GM18951 (cell line): ENCODE measurements around the gene HTR1D.

Experiments used
- POLR2A ChIP-seq: IDR thresholded peaks from 4 replicates; pipeline ENCODE4 v1.6.1; 2011; ENCODE audit warnings: mild to moderate bottlenecking; ENCODE audit not compliant: insufficient read length, insufficient read depth; ENCODE audit errors: extremely low read depth
- in situ Hi-C: fragments of 300-500 bp; cut with MboI; formaldehyde crosslinking; loops from one replicate; pipeline ENCODE4 v1.12.0; 2022; ENCODE audit warnings: low sequenced_read_pairs, mixed read lengths, inconsistent platforms; ENCODE audit not compliant: unreplicated experiment

The HTR1D gene

DNA sequence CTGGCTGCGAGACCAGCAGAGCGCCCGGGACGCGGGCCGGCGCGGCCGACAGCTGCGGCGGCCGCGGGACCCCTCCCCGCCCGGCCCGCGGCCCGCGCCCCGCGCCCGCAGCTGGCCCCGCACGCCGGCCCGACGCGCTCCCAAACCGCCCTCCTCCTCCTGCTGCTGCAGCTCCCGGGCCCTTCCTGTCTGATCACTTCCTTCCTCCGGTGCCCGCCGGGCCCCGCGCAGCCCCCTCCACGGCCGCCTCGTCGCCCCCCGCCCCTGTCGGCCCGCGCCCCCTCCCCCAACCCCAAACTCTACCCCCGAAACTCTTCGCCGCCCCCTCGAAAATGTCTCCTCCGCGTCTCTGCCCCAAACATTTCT lies 49.2 kb downstream of the HTR1D start:
- in situ Hi-C loops = loop anchor here (5.0 kb wide), 1 partner anchor 66 kb away; no protein-coding TSS in a partner anchor
- TF ChIP-seq POLR2A = no peak

DNA sequence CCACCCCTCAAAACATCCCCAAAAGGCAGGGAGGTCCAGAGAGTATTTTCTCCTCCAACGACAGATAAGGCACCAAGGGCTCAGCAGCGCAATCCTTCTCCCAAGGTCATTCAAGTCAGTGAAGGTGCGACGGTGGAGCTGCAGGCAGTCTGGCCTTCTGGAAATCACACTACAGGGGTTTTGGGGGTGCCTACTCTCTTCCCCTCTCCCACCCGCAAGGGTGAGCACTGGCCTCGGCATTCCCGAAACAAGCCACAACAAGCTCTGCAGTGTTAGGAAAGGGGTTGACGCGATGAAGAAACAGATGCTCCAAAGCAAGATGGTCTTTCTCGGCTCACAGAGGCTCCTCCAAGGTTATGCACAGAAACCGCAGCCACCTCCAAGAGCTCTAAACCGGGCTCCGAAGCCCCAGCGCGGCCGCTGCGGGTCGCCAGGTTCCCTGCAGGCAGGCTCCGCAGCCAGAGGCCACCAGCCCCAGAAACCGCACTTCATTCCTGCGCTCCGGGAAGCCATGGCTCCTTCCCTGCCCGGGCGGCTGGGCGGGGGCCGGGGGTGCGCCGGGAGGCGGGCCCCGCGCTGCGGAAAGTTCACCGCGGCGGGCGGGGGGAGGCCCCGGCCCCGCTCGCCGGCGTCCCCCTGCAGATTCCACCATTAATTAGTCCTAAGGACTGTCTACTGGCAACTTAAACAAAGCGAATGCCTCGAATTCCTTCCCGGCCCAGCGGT lies 49.8 kb downstream of the HTR1D start:
- TF ChIP-seq POLR2A = no peak
- in situ Hi-C loops = loop anchor here (5.0 kb wide), 1 partner anchor 65 kb away; no protein-coding TSS in a partner anchor

DNA sequence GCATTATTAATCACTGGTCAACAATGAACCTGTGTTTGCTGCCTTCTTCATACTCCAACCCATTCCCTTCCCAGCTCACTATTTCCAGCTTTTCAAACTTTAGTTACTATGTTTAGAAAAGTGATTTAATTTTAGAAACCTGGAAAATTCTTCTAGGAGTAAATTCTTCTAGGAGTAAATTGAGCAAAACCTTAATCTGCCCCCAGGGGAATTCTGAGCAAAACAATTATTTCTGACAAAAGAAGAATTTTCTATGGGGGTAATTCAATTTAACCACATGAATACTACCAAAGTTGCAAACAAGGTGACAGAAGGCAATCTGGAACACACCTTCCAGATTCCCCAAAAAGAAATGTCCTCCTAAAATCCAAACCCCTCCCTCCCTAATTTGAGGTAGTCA lies 50.4 kb downstream of the HTR1D start:
- in situ Hi-C loops = loop anchor here (5.0 kb wide), 1 partner anchor 65 kb away; no protein-coding TSS in a partner anchor
- no peak for TF ChIP-seq POLR2A

DNA sequence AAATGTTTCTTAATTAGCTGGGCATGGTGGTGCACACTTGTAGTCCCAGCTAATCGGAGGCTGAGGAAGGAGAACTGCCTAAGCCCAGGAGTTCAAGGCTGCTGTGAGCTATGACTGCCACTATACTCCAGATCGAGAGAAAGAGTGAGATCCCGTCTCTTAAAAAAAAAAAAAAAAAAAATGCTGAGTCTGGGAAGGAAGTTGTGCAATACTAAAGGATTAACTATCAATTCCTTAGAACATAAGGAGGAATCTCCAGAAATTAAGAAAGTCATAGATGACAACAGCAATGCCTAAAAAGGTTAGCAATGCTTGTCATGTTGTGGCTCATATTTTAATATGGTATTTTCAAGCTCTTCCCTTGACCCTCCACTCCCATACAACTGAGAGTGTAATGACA lies 53.9 kb downstream of the HTR1D start:
- no peak for TF ChIP-seq POLR2A
- in situ Hi-C loops = no loop called here

DNA sequence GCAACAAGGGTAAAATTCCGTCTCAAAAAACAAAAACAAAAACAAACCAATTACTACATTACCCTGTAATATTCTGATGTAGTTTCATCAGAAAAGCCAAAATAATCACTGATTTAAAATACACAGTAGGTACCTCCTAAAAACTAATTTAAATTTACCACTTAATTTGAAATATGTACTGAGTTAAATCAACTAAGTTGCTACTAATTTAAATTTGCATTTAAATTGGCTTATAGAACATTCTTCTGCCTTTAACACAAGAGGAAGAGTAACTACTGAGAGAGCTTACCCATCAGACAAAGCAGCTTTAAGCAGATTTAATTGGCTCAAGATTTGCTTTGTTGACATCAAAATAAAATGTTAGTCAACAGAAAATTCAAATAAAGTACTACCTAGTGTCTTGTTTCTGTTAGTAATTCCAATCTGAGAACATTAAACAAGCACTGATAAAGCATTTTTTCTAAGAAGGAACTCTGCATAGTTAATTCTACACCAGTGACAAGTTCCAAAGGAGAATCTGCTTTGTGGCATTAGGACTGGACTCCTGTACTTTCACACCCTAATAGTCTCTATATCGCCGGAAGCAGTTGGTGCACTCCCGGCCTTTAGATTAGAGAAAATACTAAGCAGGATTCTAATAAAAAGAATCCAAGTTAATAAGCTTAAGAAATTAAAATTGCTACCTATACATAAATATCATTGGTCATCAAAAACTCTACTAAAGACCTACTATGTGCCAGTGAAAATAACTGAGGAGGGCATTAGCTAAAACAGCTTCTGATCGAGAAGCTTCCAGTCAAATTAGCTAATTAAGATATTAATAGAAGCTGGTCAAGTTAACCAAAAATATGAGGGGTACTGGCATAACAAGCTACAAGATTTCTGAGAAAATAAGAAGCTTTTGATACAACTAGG lies 57.1 kb downstream of the HTR1D start:
- no peak for TF ChIP-seq POLR2A
- in situ Hi-C loops = no loop called here

DNA sequence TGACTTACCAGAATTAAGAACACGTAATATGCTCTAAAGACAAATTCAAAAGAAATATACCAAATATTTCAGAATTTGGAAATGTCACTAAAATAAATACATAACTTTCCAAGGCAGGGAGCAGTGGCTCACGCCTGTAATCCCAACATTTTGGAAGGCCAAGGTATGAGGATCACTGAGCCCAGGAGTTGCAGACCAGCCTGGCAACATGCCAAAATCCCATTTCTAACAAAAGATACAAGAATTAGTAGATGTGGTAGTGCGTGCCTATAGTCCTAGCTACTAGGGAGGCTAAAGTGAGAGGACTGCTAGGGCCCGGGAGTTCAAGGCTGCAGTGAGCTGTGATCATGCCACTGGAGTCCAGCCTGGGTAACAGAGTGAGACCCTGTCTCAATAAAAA lies 60.4 kb downstream of the HTR1D start:
- in situ Hi-C loops = no loop called here
- no peak for TF ChIP-seq POLR2A

DNA sequence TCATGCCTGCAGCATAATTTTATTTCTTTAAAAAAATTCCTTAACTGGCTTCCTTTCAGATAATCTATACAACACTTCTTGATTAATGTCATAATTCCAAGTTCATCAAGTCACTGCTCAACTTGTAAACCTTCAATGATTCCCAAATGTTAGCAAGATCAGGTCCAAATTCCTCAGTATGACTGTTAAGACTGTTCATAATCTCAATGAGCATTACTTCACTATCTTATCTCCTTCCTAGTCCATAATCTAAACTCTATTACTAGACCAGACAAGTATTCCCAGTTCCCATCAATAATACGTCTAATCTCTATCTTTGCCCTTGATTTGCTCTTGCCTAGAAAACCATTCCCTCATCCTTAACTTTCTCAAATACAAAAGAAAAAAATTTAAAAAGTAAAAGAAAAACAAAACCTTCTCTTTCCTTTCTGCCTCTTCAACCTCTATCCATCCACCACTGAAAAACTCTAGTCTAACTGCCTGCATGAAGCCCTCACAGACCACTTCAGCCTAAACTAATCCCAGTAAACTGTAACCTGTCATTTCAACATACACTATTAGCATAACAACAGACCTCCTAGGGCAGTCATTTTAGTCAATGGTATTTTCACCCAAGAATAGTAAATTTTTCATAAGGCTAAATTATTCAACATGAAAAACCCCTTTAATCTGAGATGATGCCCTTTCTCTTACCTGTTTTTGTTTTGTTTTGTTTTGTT lies 64.2 kb downstream of the HTR1D start:
- TF ChIP-seq POLR2A = no peak
- in situ Hi-C loops = no loop called here

DNA sequence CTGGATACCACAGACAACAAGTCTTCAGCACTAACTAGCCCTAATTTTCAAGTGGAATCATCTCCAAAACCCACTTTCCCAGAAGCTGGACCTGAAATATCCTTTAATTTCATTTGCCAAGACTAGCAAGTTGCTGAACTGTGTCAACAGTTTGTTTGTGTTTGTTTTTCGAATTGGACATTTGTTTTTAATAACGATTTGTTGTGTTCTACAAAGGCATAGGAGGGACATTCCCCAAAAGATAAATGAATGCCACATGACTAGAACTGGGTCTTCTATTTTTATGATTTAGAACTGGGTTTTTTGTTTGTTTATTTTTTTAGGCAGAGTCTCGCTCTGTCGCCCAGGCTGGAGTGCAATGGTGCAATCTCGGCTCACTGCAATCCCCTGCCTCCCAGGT lies 66.6 kb downstream of the HTR1D start:
- in situ Hi-C loops = no loop called here
- TF ChIP-seq POLR2A = no peak

DNA sequence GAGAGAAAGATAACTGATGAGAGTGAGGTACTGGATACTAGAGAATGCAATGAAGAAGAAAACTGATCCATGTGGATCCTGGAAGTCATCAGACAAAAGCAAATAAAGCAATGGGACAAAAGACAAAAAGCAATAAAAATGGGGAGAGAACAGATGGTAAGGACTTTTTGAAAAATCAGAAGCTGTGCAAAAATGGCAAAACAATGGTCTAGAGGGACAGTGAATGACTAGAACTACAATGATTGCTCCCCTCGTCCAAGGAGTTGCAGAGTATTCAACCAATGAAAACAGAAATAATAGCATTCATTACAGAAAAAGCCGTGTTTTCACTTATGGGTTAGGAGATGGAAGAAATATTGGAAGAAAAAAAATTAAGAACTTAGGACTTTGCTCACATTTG lies 67.2 kb downstream of the HTR1D start:
- no peak for TF ChIP-seq POLR2A
- in situ Hi-C loops = no loop called here

DNA sequence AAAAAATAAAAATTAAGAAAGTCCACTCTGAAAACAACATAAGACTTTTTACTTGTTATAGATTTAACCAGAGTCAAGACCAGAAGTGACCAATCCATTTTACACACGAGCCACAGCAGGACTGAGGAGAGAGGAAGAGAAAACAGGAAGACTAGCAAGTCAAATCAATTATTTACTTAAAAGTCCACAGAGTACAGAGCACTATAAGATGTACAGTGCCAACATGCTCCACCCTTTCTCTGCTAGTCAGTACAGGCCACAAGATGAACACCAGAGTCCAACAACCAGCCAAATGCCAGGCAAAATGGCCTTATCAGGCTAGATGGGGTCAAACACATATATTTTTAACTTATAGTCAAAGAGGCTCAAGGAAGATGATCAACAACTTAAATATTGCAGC lies 68.2 kb downstream of the HTR1D start:
- in situ Hi-C loops = no loop called here
- TF ChIP-seq POLR2A = no peak

DNA sequence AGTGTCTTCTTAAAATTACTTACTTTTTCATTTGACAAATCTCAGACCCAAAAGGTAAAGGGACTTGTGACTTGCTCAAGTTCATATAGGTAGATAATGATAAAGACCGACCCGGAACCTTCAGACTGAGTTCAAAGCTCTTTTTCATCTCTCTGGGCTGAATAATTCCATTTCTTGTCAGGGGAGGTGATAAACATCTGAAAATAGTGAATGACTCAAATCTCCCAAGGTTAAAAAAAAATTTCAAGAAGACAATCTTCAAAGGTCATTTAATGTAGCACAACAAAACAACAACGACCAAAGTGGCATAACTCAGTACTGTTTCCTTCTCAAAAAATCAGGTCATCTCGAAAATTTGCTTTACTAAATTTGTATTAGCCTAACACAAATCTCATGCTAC lies 69.2 kb downstream of the HTR1D start:
- no peak for TF ChIP-seq POLR2A

More for the DNA sequence above, 69.2 kb downstream of the HTR1D start:
- in situ Hi-C loops = no loop called here
